Measurements from ENCODE around the gene KEAP1.

- TF ChIP-seq LEF1 (IDR thresholded peaks at IDR 0.05) (no peak), CTCF (IDR thresholded peaks at IDR 0.05 in 2 of 3, conservative IDR thresholded peaks at IDR 0.05 in 1 of 3; ENCODE audit: insufficient read depth in 2 of 3, low read depth in 1 of 3, low read length in 3 of 3) (no peak), CEBPB (tag; IDR thresholded peaks at IDR 0.05) (no peak), KAT7 (CRISPR knock-in tag; IDR thresholded peaks at IDR 0.05; ENCODE audit: borderline replicate concordance) (no peak), ZNF121 (CRISPR knock-in tag; conservative IDR thresholded peaks at IDR 0.05) (no peak)
- TF ChIP-seq, protein P1, sequence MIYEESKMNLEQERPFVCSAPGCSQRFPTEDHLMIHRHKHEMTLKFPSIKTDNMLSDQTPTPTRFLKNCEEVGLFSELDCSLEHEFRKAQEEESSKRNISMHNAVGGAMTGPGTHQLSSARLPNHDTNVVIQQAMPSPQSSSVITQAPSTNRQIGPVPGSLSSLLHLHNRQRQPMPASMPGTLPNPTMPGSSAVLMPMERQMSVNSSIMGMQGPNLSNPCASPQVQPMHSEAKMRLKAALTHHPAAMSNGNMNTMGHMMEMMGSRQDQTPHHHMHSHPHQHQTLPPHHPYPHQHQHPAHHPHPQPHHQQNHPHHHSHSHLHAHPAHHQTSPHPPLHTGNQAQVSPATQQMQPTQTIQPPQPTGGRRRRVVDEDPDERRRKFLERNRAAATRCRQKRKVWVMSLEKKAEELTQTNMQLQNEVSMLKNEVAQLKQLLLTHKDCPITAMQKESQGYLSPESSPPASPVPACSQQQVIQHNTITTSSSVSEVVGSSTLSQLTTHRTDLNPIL (CRISPR knock-in tag; IDR thresholded peaks at IDR 0.05) = no peak
Measured at GRCh38 chr19:10544242-10544752, 41.1 kb upstream of the KEAP1 start.

Data from K562 (cell line).